NCI-H748 treated with DMSO at 0.1 percent for 48 hours (cell line): ENCODE results near the gene GPN1.
"Not testable (repeated sequence)": the region's sequence is repeated elsewhere in the genome, so short reads cannot be mapped to it uniquely, and the experiment has no call there.

ENCODE experiments used
- DNase-seq: peaks from one replicate; lab custom pipeline; 2025; lab: John Stamatoyannopoulos, UW

Gene GPN1

DNA sequence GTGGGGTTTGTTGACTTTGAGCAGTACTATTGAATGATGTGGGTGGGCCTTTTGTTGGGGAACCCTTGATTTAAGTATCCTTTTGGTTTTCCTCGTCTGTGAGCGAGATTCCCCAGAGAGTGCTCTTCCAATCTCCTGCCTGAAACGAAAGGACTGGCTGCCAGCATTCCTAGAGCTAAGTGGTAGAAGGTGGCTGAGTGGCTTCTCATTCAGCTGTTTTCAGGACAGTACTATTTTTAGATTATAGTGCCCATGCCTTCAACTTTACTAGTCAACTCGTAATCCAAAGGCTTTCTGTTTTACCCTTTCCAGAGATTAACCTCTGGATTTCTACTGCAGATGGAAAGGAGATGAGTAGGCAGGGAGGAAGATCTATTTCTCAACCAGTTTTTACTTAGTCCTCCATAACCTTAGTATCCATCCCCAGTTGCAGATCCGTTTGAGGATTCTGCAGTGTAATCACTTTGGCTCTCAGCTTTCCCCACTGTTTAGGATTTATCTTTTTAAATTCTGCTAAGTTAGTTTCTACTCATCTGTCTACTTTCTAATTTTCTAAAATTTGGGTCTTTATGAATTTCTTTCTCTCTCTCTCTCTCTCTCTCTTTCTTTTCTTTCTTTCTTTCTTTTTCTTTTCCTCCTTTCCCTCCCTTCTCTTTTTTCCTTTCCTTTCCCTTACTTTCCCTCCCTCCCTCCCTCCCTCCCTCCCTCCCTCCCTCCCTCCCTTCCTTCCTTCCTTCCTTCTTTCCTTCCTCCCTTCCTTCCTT, 44.1 kb downstream of the GPN1 start:
- DNase-seq, result no peak

DNA sequence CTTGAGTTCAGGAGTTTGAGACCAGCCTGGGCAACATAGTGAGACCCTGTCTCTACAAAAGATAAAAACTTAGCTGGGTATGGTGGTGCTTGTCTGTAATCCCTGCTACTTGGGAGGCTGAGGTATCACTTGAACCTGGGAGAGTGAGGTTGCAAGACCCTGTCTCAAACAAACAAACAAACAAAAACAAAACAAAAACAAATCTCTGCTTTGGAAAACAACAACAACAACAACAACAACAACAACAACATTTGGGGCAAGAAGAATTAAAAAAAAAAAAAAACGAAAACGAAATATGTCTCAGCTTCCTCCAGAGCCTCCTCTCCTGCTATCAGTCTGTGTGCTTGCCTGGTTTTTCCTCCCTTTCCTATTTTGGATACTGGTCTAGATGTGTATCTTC, 51.7 kb downstream of the GPN1 start:
- no peak for DNase-seq

DNA sequence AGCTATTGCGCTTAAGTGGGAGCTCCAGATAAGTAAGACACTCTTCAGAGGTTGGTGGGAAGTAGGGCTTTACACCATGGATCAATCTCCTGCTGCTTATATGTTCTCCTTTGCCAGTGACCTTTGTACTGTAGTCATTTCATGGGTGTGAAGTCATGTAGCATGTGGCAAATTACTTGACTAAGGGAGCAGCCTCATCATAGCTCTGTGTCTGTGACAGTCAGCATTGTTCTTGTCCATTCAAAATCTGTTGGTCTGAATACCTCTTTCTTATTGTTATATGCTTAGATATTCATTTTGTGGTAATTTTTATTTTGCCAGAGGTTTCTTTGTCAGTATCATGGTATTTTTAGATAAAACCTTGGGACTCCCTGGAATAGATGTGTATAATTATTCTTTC, 53.0 kb downstream of the GPN1 start:
- DNase-seq, result no peak

DNA sequence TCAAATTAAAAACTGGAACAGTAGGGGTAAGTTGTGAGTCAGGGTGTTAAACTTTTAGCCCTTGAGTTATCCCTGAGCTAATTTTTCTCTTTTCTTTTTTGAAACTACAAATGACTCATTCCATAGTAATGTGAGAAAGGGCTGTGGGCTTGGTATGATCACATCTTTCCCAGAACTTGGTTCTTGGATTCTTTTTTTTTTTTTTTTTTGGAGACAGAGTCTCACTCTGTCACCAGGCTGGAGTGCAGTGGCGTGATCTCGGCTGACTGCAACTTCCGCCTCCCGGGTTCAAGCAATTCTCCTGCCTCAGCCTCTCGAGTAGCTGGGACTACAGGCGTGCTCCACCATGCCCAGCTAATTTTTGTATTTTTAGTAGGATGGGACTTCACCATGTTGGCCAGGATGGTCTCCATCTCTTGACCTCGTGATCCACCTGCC, 53.5 kb downstream of the GPN1 start:
- not testable (repeated sequence) for DNase-seq

- DNase-seq, result peak; percentile 75
Observed at GRCh38 chr2:27683390-27684071, 54.7 kb downstream of the GPN1 start.

GRCh38 chr2:27685006-27685405, 56.2 kb downstream of the GPN1 start:
- not testable (repeated sequence) for DNase-seq

DNA sequence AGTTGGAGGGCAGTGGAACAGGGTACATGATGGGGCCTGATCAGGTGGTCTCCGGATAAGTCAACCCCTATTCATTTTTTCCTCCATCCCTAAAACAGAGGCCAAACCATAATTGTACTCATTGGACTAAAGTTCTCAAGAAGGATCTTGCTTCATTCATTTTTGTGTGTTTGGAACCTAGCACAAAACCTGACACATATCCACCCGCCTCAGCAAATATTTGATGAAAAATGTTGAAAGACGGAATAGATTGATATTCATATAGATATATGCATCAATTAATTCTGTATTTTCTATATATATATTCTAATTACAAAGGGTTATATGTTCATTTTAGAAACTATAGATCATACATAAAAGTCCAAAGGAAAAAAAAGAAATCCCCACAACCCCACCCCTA, 56.7 kb downstream of the GPN1 start:
- DNase-seq, result no peak

GRCh38 chr2:27687232-27687631, 58.4 kb downstream of the GPN1 start:
- no peak for DNase-seq

DNA sequence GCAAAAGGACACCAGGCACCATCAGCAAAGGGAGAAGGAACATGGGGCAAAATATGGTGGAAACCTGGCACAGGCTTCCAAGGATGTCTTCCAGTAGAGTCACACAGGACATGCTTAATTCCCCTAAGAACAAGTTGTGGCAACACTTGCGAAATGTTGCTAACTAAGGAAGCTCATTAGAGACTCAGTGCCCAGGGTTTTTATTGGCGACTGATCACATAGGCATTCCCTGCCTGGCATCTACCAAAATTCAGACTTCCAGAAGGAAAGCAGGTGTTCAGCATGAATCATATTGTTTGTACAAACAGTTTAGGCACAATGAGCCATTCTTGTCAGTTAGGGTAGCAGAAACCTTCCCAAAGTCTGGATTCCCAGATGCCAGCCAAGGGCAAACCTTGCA, 60.6 kb downstream of the GPN1 start:
- DNase-seq, result no peak

DNA sequence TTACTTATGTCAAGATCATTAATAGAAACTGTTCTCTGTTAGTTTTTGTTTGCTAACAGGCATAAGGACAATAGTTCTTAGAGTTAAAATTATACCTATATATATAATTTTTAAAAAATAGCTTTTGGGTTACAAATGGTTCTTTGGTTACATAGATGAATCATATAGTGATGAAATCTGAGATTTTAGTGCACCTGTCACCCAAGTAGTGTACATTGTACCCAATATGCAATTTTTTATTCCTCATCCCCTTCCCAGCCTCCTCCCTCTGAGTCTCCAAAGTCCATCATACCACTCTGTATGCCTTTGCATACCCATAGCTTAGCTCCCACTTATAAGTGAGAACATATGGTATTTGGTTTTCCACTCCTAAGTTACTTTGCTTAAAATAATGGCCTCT, 61.2 kb downstream of the GPN1 start:
- DNase-seq, result no peak

- DNase-seq, result no peak
Observed at GRCh38 chr2:27697660-27698059, 68.8 kb downstream of the GPN1 start.
